ENCODE results near the gene KLF15. TPM values are rescaled to one million over a fixed set of nuclear protein-coding genes. Genes with fewer than 3 reads are reported as not detected.
A peak's percentile ranks its signal among the peaks of the same experiment; 100 is the strongest.

Gene KLF15
- total and polyA plus RNA-seq, 8 donors: 5.4 to 14.8 (median 9.7) TPM

GRCh38 chr3:126329927-126330725 lies 27.1 kb downstream of the KLF15 start:
- Histone ChIP-seq H3K36me3 (no peaks in the 10 kb centered on the region), H3K27me3 (no peaks in the 10 kb centered on the region), H3K4me1 (no peaks in the 10 kb centered on the region), H3K27ac (no peak overlapping the region), H3K9me3 (peaks cover 0 to 22% of the 10 kb centered on the region in 2 donors), H3K4me3 (no peak overlapping the region)
- TF ChIP-seq, protein P1, sequence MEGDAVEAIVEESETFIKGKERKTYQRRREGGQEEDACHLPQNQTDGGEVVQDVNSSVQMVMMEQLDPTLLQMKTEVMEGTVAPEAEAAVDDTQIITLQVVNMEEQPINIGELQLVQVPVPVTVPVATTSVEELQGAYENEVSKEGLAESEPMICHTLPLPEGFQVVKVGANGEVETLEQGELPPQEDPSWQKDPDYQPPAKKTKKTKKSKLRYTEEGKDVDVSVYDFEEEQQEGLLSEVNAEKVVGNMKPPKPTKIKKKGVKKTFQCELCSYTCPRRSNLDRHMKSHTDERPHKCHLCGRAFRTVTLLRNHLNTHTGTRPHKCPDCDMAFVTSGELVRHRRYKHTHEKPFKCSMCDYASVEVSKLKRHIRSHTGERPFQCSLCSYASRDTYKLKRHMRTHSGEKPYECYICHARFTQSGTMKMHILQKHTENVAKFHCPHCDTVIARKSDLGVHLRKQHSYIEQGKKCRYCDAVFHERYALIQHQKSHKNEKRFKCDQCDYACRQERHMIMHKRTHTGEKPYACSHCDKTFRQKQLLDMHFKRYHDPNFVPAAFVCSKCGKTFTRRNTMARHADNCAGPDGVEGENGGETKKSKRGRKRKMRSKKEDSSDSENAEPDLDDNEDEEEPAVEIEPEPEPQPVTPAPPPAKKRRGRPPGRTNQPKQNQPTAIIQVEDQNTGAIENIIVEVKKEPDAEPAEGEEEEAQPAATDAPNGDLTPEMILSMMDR (IDR thresholded peaks at IDR 0.05): no peak
- intact Hi-C loops (cut with DNase I): no loop called here
- ATAC-seq: no peak
- DNase-seq: peak in 2 of 4 donors; percentile 7 to 44

- Histone ChIP-seq H3K4me1 (no peaks in the 10 kb centered on the region), H3K27ac (no peak overlapping the region), H3K4me3 (no peak overlapping the region), H3K27me3 (no peaks in the 10 kb centered on the region), H3K36me3 (no peaks in the 10 kb centered on the region), H3K9me3 (peaks cover 0 to 22% of the 10 kb centered on the region in 2 donors)
- TF ChIP-seq, protein P1 (IDR thresholded peaks at IDR 0.05): no peak
- DNase-seq: no peak
- intact Hi-C loops (cut with DNase I): no loop called here
- no peak for ATAC-seq
These were observed 30.6 kb downstream of the KLF15 start for GRCh38 chr3:126326629-126327028.

GRCh38 chr3:126322181-126322967 lies 34.8 kb downstream of the KLF15 start:
- H3K9me3 ChIP-seq: peaks cover 0 to 3% of the 10 kb centered on the region in 2 donors
- TF ChIP-seq, protein P1 (IDR thresholded peaks at IDR 0.05): no peak
- H3K27ac ChIP-seq: no peak overlapping the region
- DNase-seq (peak in 1 of 4 donors; percentile 31), ATAC-seq (no peak)
- intact Hi-C loops (cut with DNase I): no loop called here
- H3K4me3 ChIP-seq: no peak overlapping the region
- H3K27me3 ChIP-seq: no peaks in the 10 kb centered on the region
- H3K4me1 ChIP-seq: no peaks in the 10 kb centered on the region
- H3K36me3 ChIP-seq: no peaks in the 10 kb centered on the region

DNA sequence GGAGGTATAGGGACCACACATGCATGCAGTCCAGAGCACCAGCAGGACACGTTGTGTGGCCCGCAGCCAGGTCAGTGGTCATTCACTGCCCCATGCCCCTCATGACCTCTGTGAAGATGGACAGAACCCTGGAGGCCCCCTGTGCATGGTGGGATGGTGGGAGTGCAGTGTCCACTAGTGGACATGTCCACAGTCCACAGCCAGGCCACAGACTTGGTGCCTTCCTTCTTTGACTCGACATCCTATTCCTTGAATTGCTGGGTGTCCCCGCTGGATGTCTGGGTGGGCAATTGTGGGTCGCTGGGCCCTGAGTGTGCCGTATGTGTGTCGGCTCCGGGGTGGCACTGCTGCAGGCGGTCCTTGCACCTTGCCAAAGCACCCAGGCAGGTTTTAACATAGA lies 35.7 kb downstream of the KLF15 start:
- intact Hi-C loops (cut with DNase I): no loop called here
- TF ChIP-seq, protein P1 (IDR thresholded peaks at IDR 0.05): no peak
- ATAC-seq (no peak), DNase-seq (peak in 1 of 4 donors; percentile 50)
- no peaks in the 10 kb centered on the region for H3K27me3 ChIP-seq
- no peaks in the 10 kb centered on the region for H3K36me3 ChIP-seq
- H3K4me3 ChIP-seq: no peak overlapping the region
- H3K27ac ChIP-seq: no peak overlapping the region
- H3K4me1 ChIP-seq: no peaks in the 10 kb centered on the region
- H3K9me3 ChIP-seq: peaks cover 0 to 2% of the 10 kb centered on the region in 2 donors
